ENCODE measurements around the gene ABTB1.

GRCh38 chr3:127710155-127710941, 37.6 kb downstream of the ABTB1 start:
- TF ChIP-seq CTCF (IDR thresholded peaks at IDR 0.05): no peak
- TF ChIP-seq POLR2A (IDR thresholded peaks at IDR 0.05): no peak

Measured in sigmoid colon (tissue), 3 donors.